Smooth muscle cell of the brain vasculature (primary cell): ENCODE data around the gene FBN2.

Source experiments
- DNase-seq: peaks from one replicate; pipeline ENCODE4 v3.0.0-alpha.2; 2012; ENCODE audit warnings: low read depth, low spot score

FBN2 gene

DNA sequence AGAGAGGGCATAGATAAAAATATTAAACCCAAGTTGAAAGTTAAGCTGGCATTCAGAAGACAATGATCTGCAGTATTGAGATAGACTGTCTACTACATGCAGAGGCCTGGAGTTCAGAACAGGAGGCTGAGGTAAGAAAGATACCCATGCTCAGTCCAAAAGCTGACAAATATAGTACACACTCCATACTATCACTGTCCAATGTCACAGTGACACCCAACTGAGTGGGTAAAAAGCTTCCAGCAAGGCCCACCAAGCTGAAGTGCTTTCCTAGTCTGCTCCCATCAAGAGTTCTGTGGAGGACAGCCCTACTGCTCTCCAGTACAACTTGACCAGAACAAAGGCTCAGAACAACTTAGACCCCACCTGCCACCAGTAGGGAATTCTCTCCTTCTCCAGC, 329.6 kb downstream of the FBN2 start:
- no peak for DNase-seq
